Esophagus squamous epithelium (tissue), 4 donors: ENCODE data around the gene DCANP1.

Source experiments
- POLR2A ChIP-seq, 4 donors: fragments of 450-650 bp; IDR thresholded peaks; one replicate each; pipeline ENCODE4 v1.6.1; 2017; ENCODE audit warnings: antibody characterized with exemption in 4 of 4, mild to moderate bottlenecking in 4 of 4, moderate library complexity in 3 of 4
- TF ChIP-seq, protein P1 (sequence below), 6 experiments: fragments of 450-650 bp in 4 of 6; fragments of 200-600 bp in 2 of 6; sonication (generic) in 2 of 6; IDR thresholded peaks; one replicate each; pipeline ENCODE4 v1.5.1; 2016 to 2019; ENCODE audit warnings: antibody characterized with exemption in 6 of 6, mild to moderate bottlenecking in 4 of 6, moderate library complexity in 4 of 6

GRCh38 chr5:135494196-135494595, 47.0 kb upstream of the DCANP1 start:
- no peak for TF ChIP-seq POLR2A (IDR thresholded peaks at IDR 0.05)
- TF ChIP-seq, protein P1, sequence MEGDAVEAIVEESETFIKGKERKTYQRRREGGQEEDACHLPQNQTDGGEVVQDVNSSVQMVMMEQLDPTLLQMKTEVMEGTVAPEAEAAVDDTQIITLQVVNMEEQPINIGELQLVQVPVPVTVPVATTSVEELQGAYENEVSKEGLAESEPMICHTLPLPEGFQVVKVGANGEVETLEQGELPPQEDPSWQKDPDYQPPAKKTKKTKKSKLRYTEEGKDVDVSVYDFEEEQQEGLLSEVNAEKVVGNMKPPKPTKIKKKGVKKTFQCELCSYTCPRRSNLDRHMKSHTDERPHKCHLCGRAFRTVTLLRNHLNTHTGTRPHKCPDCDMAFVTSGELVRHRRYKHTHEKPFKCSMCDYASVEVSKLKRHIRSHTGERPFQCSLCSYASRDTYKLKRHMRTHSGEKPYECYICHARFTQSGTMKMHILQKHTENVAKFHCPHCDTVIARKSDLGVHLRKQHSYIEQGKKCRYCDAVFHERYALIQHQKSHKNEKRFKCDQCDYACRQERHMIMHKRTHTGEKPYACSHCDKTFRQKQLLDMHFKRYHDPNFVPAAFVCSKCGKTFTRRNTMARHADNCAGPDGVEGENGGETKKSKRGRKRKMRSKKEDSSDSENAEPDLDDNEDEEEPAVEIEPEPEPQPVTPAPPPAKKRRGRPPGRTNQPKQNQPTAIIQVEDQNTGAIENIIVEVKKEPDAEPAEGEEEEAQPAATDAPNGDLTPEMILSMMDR (IDR thresholded peaks at IDR 0.05): no peak
